T-helper 2 cell treated with Interferon-gamma antibody and Interleukin-4, amounts not matched to agents 5 μg/mL and 100 μg/mL, for 36 hours (primary cell): ENCODE data around the gene ZNG1B.
"Not testable (repeated sequence)": the region's sequence is repeated elsewhere in the genome, so short reads cannot be mapped to it uniquely, and the experiment has no call there.

ENCODE experiments used
- DNase-seq: peaks from one replicate; pipeline ENCODE4 v3.0.0; 2021; ENCODE audit warnings: low spot score
- H3K27ac Mint-ChIP-seq: one replicate; pipeline ENCODE4 v1.8.0; 2021; ENCODE audit warnings: mild to moderate bottlenecking, mixed read lengths
- H3K27me3 Mint-ChIP-seq: one replicate; pipeline ENCODE4 v1.8.0; 2021; ENCODE audit warnings: low read depth, mixed read lengths
- H3K36me3 Mint-ChIP-seq: one replicate; pipeline ENCODE4 v1.8.0; 2021; ENCODE audit warnings: low read depth, mixed read lengths
- H3K4me1 Mint-ChIP-seq: one replicate; pipeline ENCODE4 v1.8.0; 2021; ENCODE audit warnings: low read depth, mixed read lengths
- H3K4me3 Mint-ChIP-seq: one replicate; pipeline ENCODE4 v1.8.0; 2022; ENCODE audit warnings: mild to moderate bottlenecking, moderate library complexity, mixed read lengths
- H3K9me3 Mint-ChIP-seq: one replicate; pipeline ENCODE4 v1.8.0; 2021; ENCODE audit warnings: mixed read lengths

ZNG1B gene

DNA sequence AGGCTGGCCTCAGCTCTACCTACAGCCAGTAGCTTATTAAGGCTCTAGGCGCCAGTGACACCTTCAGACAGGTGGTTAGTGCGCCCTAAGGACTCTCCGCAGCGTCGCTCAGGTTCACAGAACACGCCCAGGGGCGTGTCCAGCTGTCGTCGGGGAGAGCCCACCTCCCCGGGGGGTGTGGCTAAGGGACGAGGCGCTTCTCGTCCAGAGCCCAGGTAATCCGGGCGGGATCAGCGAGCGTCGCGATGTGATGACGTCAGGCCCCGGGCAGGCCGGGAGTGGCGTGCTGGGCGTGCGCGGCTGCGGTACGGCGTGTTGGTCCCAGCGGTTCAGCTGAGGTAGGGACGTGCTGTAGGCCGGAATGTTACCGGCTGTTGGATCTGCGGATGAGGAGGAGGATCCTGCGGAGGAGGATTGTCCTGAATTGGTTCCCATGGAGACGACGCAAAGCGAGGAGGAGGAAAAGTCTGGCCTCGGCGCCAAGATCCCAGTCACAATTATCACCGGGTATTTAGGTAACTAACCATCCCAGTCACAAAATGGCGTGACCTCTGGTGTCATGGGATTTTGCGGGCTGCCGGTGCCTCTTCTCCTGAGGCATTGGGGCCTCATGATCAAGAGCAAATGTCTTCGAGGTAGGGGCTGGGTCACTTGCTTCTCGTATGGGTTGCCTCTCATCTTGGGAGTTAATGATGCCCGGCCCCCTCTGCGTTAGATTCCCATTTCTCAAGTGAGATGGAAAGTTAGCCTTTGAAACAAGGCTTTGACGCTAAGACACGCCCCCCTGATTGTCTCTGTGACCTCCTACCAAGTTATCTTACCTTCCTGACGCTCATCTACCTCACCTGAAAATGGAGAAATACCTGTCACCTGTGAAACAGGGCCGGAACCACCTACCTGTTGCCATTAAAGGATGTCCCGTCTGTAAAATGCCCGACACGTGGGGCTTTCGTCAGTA lies at the start of gene ZNG1B:
Gene ZNG1B, plus strand, starts transcription at position 184 of the 958 bp plus-strand sequence. Its CDS starts 178 bp downstream, at position 362.
- DNase-seq: peak; percentile 81
- not testable (repeated sequence) for H3K27me3 Mint-ChIP-seq, H3K4me1 Mint-ChIP-seq, H3K36me3 Mint-ChIP-seq, H3K9me3 Mint-ChIP-seq
- Mint-ChIP-seq H3K27ac (peak within 1 kb of the TSS; percentile 90), H3K4me3 (peak within 1 kb of the TSS; percentile 90)

- Mint-ChIP-seq H3K4me3 (peak overlapping the region; percentile 80), H3K36me3 (peaks cover 2% of the 10 kb centered on the region), H3K9me3 (no peaks in the 10 kb centered on the region), H3K4me1 (peaks cover 9% of the 10 kb centered on the region), H3K27me3 (peaks cover 36% of the 10 kb centered on the region), H3K27ac (peak overlapping the region; percentile 73)
- DNase-seq: peak; percentile 51
These were observed 47.2 kb upstream of the ZNG1B start for GRCh38 chr2:113390124-113390849.

DNA sequence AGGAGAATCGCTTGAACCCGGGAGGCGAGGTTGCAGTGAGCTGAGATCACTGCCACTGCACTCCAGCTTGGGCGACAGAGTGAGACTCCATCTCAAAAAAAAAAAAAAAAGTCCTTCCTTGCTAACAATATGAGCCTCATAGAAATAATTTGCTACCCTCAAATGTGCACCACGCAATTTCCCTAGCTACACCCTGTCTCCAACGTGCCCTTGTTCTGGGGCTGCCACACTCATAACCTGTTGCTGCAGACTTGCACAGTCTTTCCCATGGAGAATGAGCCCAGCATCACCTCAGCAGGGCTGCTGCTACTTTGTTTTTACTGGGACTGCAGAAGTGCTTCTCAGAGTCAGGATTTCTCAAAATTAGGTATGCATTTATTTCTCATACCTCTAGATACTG lies 46.4 kb upstream of the ZNG1B start:
- peaks cover 2% of the 10 kb centered on the region for H3K36me3 Mint-ChIP-seq
- H3K9me3 Mint-ChIP-seq: no peaks in the 10 kb centered on the region
- no peak for DNase-seq
- peaks cover 9% of the 10 kb centered on the region for H3K4me1 Mint-ChIP-seq
- peak overlapping the region; percentile 32 for H3K4me3 Mint-ChIP-seq
- H3K27me3 Mint-ChIP-seq: peaks cover 29% of the 10 kb centered on the region
- H3K27ac Mint-ChIP-seq: no peak overlapping the region

GRCh38 chr2:113406114-113406513 lies 31.4 kb upstream of the ZNG1B start:
- Mint-ChIP-seq H3K4me3 (no peak overlapping the region), H3K9me3 (no peaks in the 10 kb centered on the region), H3K4me1 (no peaks in the 10 kb centered on the region), H3K36me3 (no peaks in the 10 kb centered on the region), H3K27me3 (peaks cover 53% of the 10 kb centered on the region), H3K27ac (no peak overlapping the region)
- DNase-seq: no peak

GRCh38 chr2:113407446-113408099 lies 29.9 kb upstream of the ZNG1B start:
- no peak overlapping the region for H3K27ac Mint-ChIP-seq
- peaks cover 46% of the 10 kb centered on the region for H3K27me3 Mint-ChIP-seq
- no peak overlapping the region for H3K4me3 Mint-ChIP-seq
- no peaks in the 10 kb centered on the region for H3K4me1 Mint-ChIP-seq
- DNase-seq: no peak
- no peaks in the 10 kb centered on the region for H3K36me3 Mint-ChIP-seq
- H3K9me3 Mint-ChIP-seq: no peaks in the 10 kb centered on the region

DNA sequence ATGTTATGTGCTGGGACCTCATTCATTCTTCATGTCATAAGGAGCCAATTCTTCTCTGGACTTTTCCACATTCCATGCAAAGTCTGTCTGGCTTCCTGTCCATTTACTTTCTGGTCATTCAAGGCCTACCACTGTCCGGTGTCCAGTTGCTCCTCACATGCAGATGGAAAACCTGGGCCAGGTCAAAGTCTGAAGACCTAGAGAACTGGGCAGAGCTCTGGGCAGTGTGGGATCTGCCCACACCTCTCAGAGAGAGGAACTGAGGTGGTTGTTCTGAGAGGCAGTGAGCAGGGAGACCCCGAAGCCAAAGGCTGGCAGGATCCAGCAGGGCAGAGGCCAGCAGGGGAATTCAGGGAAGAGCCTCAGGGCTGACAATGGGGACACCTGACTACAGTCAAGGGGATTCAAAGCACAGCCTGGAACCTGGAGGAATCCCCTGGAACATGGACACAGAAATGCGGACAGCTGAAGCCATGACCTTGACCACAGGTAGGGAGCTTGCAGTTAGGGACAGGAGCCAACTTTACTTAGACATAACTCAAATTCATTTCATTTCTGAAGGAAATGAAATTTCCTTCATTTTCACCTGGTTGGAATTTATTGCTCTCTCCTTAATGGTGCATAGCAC lies 25.7 kb upstream of the ZNG1B start:
- peaks cover 23% of the 10 kb centered on the region for H3K27me3 Mint-ChIP-seq
- not testable (repeated sequence) for DNase-seq, H3K9me3 Mint-ChIP-seq, H3K36me3 Mint-ChIP-seq, H3K4me1 Mint-ChIP-seq, H3K4me3 Mint-ChIP-seq, H3K27ac Mint-ChIP-seq

DNA sequence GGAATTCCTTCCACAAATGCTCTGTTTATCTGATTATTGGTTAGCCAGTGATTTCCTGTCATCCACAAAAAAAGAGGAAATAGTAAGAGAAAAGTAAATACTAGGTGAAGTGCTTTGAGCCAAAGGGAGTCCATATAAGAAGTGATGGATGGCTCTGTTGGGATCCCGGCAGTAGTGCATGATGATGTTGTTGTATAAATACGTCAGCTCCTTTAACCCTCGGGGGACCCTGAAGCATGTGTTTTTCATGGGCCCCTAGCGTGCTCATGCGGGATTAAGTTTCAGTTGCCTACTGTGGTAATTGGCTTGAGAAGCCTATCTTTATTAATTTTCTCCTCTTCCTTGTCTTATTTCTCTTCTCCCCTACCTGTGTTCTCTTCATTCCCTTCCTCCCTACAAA lies 24.7 kb upstream of the ZNG1B start:
- H3K4me1 Mint-ChIP-seq, H3K9me3 Mint-ChIP-seq, H3K4me3 Mint-ChIP-seq, H3K27ac Mint-ChIP-seq, H3K36me3 Mint-ChIP-seq, DNase-seq: not testable (repeated sequence)
- H3K27me3 Mint-ChIP-seq: peaks cover 16% of the 10 kb centered on the region

GRCh38 chr2:113431773-113432172 lies 5.7 kb upstream of the ZNG1B start:
- not testable (repeated sequence) for H3K27me3 Mint-ChIP-seq, H3K4me1 Mint-ChIP-seq, H3K9me3 Mint-ChIP-seq, H3K27ac Mint-ChIP-seq, H3K4me3 Mint-ChIP-seq, H3K36me3 Mint-ChIP-seq, DNase-seq

DNA sequence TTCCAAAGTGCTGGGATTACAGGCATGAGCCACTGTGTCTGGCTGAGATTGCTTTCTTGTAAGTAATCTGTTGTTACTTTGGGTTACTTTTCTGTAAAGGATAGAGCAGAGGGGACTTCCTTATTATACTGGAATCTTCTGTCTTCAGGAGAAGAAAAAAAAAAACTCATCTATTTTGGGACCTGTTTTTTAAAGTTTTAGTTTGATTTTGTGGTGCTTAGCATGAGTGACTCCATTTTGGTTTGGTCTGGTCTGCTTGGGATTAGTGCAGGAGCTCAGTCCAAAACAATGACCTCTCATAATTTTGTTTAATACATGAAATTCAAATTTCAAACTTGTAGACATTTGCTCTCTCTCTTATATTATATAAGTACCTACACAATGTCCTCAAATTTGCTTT lies 4.0 kb upstream of the ZNG1B start:
- not testable (repeated sequence) for H3K36me3 Mint-ChIP-seq, H3K4me3 Mint-ChIP-seq, H3K27me3 Mint-ChIP-seq, H3K9me3 Mint-ChIP-seq, H3K4me1 Mint-ChIP-seq, H3K27ac Mint-ChIP-seq, DNase-seq

DNA sequence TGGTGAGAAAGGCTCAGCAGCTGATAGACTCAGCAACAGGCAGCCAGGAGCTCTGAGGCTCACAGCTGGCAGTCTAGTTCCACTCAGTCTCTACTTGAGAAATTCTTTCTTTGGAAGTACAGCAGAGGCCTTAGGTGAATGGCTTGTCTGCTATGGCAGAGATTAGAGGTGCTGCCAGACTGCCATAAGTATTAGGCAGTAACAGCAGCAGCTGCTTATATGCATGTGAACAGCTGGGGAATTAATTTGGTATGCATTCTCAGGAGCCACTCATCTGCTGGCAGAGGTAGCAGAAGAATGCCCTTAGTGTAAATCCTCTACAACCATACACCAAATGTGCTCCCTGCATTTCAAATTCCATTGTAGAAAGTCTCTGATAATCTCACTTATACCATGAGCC lies 28.3 kb downstream of the ZNG1B start:
- H3K27ac Mint-ChIP-seq, H3K4me3 Mint-ChIP-seq, H3K36me3 Mint-ChIP-seq, H3K27me3 Mint-ChIP-seq, H3K4me1 Mint-ChIP-seq, H3K9me3 Mint-ChIP-seq, DNase-seq: not testable (repeated sequence)

DNA sequence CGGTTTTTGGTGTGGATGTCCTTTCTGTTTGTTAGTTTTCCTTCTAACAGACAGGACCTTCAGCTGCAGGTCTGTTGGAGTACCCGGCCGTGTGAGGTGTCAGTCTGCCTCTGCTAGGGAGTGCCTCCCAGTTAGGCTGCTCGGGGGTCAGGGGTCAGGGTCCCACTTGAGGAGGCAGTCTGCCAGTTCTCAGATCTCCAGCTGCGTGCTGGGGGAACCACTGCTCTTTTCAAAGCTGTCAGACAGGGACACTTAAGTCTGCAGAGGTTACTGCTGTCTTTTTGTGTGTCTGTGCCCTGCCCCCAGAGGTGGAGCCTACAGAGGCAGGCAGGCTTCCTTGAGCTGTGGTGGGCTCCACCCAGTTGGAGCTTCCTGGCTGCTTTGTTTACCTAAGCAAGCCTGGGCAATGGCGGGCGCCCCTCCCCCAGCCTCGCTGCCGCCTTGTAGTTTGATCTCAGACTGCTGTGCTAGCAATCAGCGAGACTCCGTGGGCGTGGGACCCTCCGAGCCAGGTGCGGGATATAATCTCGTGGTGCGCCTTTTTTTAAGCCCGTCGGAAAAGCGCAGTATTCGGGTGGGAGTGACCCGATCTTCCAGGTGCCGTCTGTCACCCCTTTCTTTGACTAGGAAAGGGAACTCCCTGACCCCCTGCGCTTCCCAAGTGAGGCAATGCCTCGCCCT lies 39.3 kb downstream of the ZNG1B start:
- not testable (repeated sequence) for H3K27me3 Mint-ChIP-seq, DNase-seq, H3K4me3 Mint-ChIP-seq, H3K9me3 Mint-ChIP-seq, H3K27ac Mint-ChIP-seq, H3K4me1 Mint-ChIP-seq
- peaks cover 11% of the 10 kb centered on the region for H3K36me3 Mint-ChIP-seq

DNA sequence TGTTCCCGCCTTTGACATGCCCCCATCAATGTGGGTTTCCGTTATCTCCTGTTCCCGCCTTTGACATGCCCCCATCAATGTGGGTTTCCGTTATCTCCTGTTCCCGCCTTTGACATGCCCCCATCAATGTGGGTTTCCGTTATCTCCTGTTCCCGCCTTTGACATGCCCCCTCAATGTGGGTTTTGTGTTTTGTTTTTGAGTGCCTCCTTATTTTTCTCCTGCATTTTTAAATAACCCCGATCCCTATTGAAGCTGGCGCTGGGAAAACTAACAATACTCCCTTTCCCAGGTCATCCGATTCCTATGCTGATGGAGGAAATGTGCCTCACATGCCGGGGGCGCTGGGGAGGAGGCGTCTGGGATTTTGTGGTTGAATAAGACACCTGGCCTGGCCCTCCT lies 59.0 kb downstream of the ZNG1B start:
- not testable (repeated sequence) for H3K9me3 Mint-ChIP-seq, DNase-seq, H3K27ac Mint-ChIP-seq, H3K4me3 Mint-ChIP-seq, H3K4me1 Mint-ChIP-seq, H3K36me3 Mint-ChIP-seq
- peaks cover 22% of the 10 kb centered on the region for H3K27me3 Mint-ChIP-seq

- not testable (repeated sequence) for H3K27ac Mint-ChIP-seq, H3K9me3 Mint-ChIP-seq, H3K4me1 Mint-ChIP-seq, H3K36me3 Mint-ChIP-seq, DNase-seq
- Mint-ChIP-seq H3K4me3 (peak within 1 kb of the TSS; percentile 54), H3K27me3 (peaks cover 33% of the 10 kb centered on the region)
These were observed 60.9 kb downstream of the ZNG1B start, which contains the start of gene FOXD4L1 for GRCh38 chr2:113498365-113498764. FOXD4L1 (plus strand) TSS chr2:113498665; CDS start chr2:113499257, 592 bp downstream.
